Measurements from ENCODE around the gene CXCL5. TPM values are rescaled to one million over a fixed set of nuclear protein-coding genes. Genes with fewer than 3 reads are reported as not detected.
A peak's percentile ranks its signal among the peaks of the same experiment; 100 is the strongest.

Gene CXCL5
- total and polyA plus RNA-seq, 2 donors (not counting 3 experiments of a cell fraction or from before 2014, with no cell fraction given): 0.33 to 0.40 TPM

GRCh38 chr4:74038425-74039314 is 40.2 kb upstream of the CXCL5 start, which contains the start of gene CXCL3:
Gene CXCL3 (minus strand): TSS chr4:74038689. CDS start chr4:74038611, 78 bp downstream.
- Histone ChIP-seq H3K9ac (replicated peaks; ENCODE audit: extremely low read depth, insufficient read depth, low read length) (peak within 1 kb of the TSS; percentile 87), H4K20me1 (replicated peaks; ENCODE audit: control insufficient read depth, extremely low read depth, insufficient read depth, low read length) (no peaks in the 10 kb centered on the region), H3K9me3 (replicated peaks; ENCODE audit: control insufficient read depth, insufficient read depth, low read length) (no peaks in the 10 kb centered on the region), H3K4me1 (ENCODE audit: control insufficient read depth, extremely low read depth, insufficient read depth, low read length) (peaks cover 11% of the 10 kb centered on the region), H3K9me1 (replicated peaks; ENCODE audit: control insufficient read depth, extremely low read depth, insufficient read depth, low read length) (no peaks in the 10 kb centered on the region), H3K79me2 (ENCODE audit: control insufficient read depth, insufficient read depth, low read length) (no peaks in the 10 kb centered on the region), H3K4me3 (replicated peaks in 1 of 3; ENCODE audit: insufficient read depth in 1 of 3, low read depth in 1 of 3, low read length in 3 of 3) (peak within 1 kb of the TSS; percentile 75 to 86 (median 82)), H3K27me3 (ENCODE audit: control insufficient read depth in 2 of 2, insufficient read depth in 2 of 2, low read length in 2 of 2) (no peaks in the 10 kb centered on the region), H2AFZ (ENCODE audit: low read depth, low read length) (peak within 1 kb of the TSS; percentile 98), H3K27ac (ENCODE audit: insufficient read depth, low read depth, low read length) (peak within 1 kb of the TSS; percentile 88), H3K36me3 (ENCODE audit: control insufficient read depth in 2 of 2, extremely low read depth in 1 of 2, insufficient read depth in 2 of 2, low read length in 2 of 2) (no peaks in the 10 kb centered on the region), H3K4me2 (ENCODE audit: insufficient read depth, low read length) (peak within 1 kb of the TSS; percentile 95)
- dilution Hi-C loops (cut with MboI; ENCODE audit: extremely low pct_ligation_motif_present, low sequenced_read_pairs) (no loop called here), intact Hi-C loops (cut with micrococcal nuclease) (loop anchor here (1.0 to 5.0 kb wide), 7 partner anchors 54 to 376 kb away; no protein-coding TSS in a partner anchor)
- TSS peak; percentile 83 for BruUV-seq (replicated peaks)
- ChIA-PET POLR2A (interaction anchor here (2.4 kb wide), 1 partner anchor 60 kb away, joined by 8 read pairs; the partner anchor contains the start of gene CXCL2), CTCF (interaction anchor here (0.6 to 4.5 kb wide), 40 partner anchors 8 to 698 kb away, joined by 3 to 49 read pairs (median 4); partner anchors contain the start of genes CXCL1, CXCL2 and CXCL5)
- TF ChIP-seq CTCF (IDR thresholded peaks at IDR 0.05; ENCODE audit: extremely low read depth in 1 of 2, insufficient read depth in 1 of 2, low read depth in 1 of 2, low read length in 2 of 2) (peak; percentile 23 to 44), MAX (IDR thresholded peaks at IDR 0.05; ENCODE audit: insufficient read depth, insufficient read length) (no peak), POLR2A (IDR thresholded peaks at IDR 0.05; ENCODE audit: low read depth, low read length) (peak; percentile 22)
- DNase-seq (ENCODE audit: low read depth, low spot score) (peak; percentile 67), FAIRE-seq (peak; percentile 73)
